Central memory CD8-positive, alpha-beta T cell (primary cell): ENCODE data around the gene CACNA2D4.

Experiments used
- ATAC-seq: fragments of 150-1000 bp; cut with Tn5 transposase; replicated peaks from 2 replicates; pipeline ENCODE4 v1.10.0; 2022; ENCODE audit warnings: mild to moderate bottlenecking, moderate FRiP score, moderate number of reproducible peaks; ENCODE audit not compliant: poor library complexity, severe bottlenecking; ENCODE audit errors: extremely low read depth
- DNase-seq, 2 donors: peaks; one replicate each; pipeline ENCODE4 v3.0.0; 2021; ENCODE audit warnings: low spot score in 2 of 2
- H3K27ac Mint-ChIP-seq: one replicate; pipeline ENCODE4 v1.8.0; 2022; ENCODE audit warnings: low read depth, mild to moderate bottlenecking, moderate library complexity, mixed read lengths
- H3K27me3 Mint-ChIP-seq: one replicate; pipeline ENCODE4 v1.8.0; 2022; ENCODE audit warnings: mixed read lengths
- H3K36me3 Mint-ChIP-seq: one replicate; pipeline ENCODE4 v1.8.0; 2022; ENCODE audit warnings: mild to moderate bottlenecking, moderate library complexity, mixed read lengths; ENCODE audit not compliant: insufficient read depth
- H3K4me1 Mint-ChIP-seq: one replicate; pipeline ENCODE4 v1.8.0; 2022; ENCODE audit warnings: mixed read lengths
- H3K4me3 Mint-ChIP-seq: one replicate; pipeline ENCODE4 v1.8.0; 2022; ENCODE audit warnings: mild to moderate bottlenecking, moderate library complexity, mixed read lengths
- H3K9me3 Mint-ChIP-seq: one replicate; pipeline ENCODE4 v1.8.0; 2022; ENCODE audit warnings: mixed read lengths

Gene CACNA2D4

GRCh38 chr12:1811948-1812291 lies 106.5 kb downstream of the CACNA2D4 start:
- Mint-ChIP-seq H3K27ac (peak overlapping the region; percentile 84), H3K4me3 (peak overlapping the region; percentile 55), H3K4me1 (no peaks in the 10 kb centered on the region), H3K27me3 (peaks cover 21% of the 10 kb centered on the region), H3K9me3 (no peaks in the 10 kb centered on the region), H3K36me3 (peaks cover 1% of the 10 kb centered on the region)
- ATAC-seq (no peak), DNase-seq (no peak)

- peaks cover 16% of the 10 kb centered on the region for H3K27me3 Mint-ChIP-seq
- peak overlapping the region; percentile 55 for H3K4me3 Mint-ChIP-seq
- DNase-seq (no peak), ATAC-seq (no peak)
- no peaks in the 10 kb centered on the region for H3K9me3 Mint-ChIP-seq
- H3K4me1 Mint-ChIP-seq: no peaks in the 10 kb centered on the region
- H3K36me3 Mint-ChIP-seq: peaks cover 1% of the 10 kb centered on the region
- peak overlapping the region; percentile 84 for H3K27ac Mint-ChIP-seq
These were observed 107.0 kb downstream of the CACNA2D4 start for GRCh38 chr12:1811281-1811947.

GRCh38 chr12:1810931-1811280 lies 107.5 kb downstream of the CACNA2D4 start:
- Mint-ChIP-seq H3K4me1 (no peaks in the 10 kb centered on the region), H3K9me3 (no peaks in the 10 kb centered on the region)

DNA sequence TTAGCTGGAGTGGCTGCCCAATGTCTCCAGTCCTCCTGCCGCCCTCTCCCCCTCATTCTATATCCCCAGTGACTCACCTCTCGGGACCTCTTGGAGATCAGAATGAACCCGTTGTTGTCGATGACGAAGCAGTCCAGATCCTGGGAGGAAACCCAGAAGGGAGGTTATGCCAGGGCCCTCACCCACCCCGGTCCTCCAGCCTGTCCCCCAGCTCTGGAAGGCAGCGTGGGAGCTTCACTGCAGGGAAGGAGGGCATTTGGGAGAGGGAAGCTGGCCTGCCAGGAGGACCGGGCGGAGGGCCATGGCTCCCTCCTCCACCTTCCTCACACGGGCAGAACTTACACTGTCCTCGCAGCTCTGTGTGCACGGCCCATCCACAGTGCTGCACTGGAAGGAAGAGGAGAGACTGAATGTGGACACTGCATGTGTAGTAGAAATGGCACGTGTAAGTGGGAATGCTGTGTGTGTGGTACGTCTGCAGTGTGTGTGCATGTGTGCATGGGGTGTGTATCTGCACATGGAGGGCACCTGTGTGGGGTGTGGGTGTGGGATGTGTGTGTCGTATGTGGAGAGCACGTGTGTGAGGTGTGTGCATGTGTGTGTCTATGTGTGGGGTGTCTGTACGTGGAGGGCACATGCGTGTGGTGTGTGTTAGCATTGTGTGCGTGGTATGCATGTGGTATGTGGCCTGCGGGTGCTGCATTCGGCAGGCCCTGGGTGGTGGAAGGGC lies 108.1 kb downstream of the CACNA2D4 start:
- peak overlapping the region; percentile 55 for H3K4me3 Mint-ChIP-seq
- no peaks in the 10 kb centered on the region for H3K9me3 Mint-ChIP-seq
- H3K36me3 Mint-ChIP-seq: peaks cover 1% of the 10 kb centered on the region
- no peak for ATAC-seq
- H3K4me1 Mint-ChIP-seq: no peaks in the 10 kb centered on the region
- DNase-seq: no peak
- peaks cover 6% of the 10 kb centered on the region for H3K27me3 Mint-ChIP-seq
- no peak overlapping the region for H3K27ac Mint-ChIP-seq

More at GRCh38 chr12:1810931-1811280, 107.5 kb downstream of the CACNA2D4 start:
- ATAC-seq: no peak
- no peak for DNase-seq
- Mint-ChIP-seq H3K4me3 (peak overlapping the region; percentile 55), H3K36me3 (peaks cover 1% of the 10 kb centered on the region), H3K27me3 (peaks cover 11% of the 10 kb centered on the region), H3K27ac (peak overlapping the region; percentile 84)

- H3K4me1 Mint-ChIP-seq: peaks cover 1% of the 10 kb centered on the region
- H3K27ac Mint-ChIP-seq: no peak overlapping the region
These were observed 108.8 kb downstream of the CACNA2D4 start for GRCh38 chr12:1809591-1810190.

DNA sequence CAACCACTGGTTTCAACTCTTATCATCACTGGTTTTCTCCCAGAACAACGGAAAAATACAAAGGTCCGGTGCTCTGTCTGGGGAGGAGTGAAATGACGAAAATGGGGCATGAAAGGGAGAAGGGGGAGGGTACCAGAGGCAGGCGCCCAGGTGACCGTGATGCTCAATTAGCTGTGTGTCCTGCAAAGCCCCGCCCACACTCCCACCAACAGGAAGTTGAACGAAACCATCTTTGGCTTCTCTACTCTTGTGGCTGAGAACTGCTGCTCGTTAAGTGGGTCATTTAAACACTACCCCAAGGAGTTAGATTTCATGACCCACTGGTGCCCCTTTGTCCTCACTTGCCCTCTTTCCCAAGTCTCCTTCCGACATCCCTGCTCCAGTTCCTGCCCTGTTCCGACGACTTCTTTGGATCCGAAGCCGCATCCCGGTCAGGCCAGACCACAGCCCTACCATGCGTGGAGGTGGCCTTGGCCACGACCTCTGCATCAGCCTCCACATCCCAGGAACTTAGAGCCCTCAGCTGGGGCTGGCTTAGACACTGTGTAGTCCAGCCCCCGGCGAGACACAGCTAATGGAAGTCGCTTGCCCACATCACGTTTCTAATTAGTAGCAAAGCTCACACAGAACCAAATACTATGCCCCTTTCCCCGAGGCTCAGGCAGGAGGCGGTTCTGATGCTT lies 109.5 kb downstream of the CACNA2D4 start:
- H3K27ac Mint-ChIP-seq: no peak overlapping the region
- no peak for ATAC-seq
- H3K9me3 Mint-ChIP-seq: no peaks in the 10 kb centered on the region
- DNase-seq: no peak
- no peak overlapping the region for H3K4me3 Mint-ChIP-seq
- H3K27me3 Mint-ChIP-seq: no peaks in the 10 kb centered on the region
- no peaks in the 10 kb centered on the region for H3K36me3 Mint-ChIP-seq
- H3K4me1 Mint-ChIP-seq: peaks cover 7% of the 10 kb centered on the region

More at GRCh38 chr12:1809591-1810190, 108.8 kb downstream of the CACNA2D4 start:
- Mint-ChIP-seq H3K36me3 (no peaks in the 10 kb centered on the region), H3K27me3 (no peaks in the 10 kb centered on the region), H3K4me3 (no peak overlapping the region), H3K9me3 (no peaks in the 10 kb centered on the region)
- ATAC-seq (no peak), DNase-seq (no peak)

GRCh38 chr12:1808036-1808797 lies 110.2 kb downstream of the CACNA2D4 start:
- Mint-ChIP-seq H3K27ac (no peak overlapping the region), H3K4me1 (peaks cover 7% of the 10 kb centered on the region), H3K27me3 (no peaks in the 10 kb centered on the region), H3K36me3 (no peaks in the 10 kb centered on the region), H3K4me3 (no peak overlapping the region), H3K9me3 (no peaks in the 10 kb centered on the region)
- DNase-seq: no peak
- ATAC-seq: no peak

DNA sequence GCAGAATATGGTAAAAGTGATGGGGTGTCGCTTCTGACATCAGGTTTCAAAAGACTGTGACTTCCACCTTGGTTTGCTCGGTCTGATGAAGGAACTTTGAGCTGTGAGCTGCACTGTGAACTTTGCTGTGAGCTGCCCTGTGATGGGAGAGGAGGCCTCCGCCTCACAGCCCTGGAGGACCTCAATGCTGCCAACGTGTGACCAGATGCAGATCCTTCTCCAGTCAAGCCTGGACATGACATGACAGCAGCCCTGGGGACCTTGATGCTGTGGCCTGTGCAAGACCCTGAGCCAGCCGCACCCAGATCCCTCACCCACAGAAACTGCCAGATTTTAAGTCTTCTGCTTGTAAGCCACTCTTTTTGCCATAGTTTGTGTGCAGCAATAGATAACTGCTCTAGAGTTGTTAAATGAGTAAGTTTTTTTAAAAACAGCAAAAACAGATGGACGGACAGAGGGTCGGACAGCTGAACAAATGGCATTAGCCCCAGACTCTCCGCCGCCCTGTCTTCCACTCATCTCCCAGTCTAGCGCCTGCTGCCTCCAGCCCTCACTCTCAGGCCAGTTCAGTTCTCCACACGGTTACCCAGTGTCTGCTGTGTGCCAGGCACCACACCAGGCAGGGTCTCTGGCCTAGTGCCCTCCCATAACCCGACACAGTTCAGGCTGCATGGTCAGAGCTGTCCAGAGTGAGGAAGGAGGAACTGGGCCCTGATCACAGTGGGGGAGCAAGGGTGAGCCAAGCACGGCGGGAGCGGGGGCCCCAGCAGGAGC lies 111.2 kb downstream of the CACNA2D4 start:
- no peaks in the 10 kb centered on the region for H3K9me3 Mint-ChIP-seq
- H3K27me3 Mint-ChIP-seq: no peaks in the 10 kb centered on the region
- H3K36me3 Mint-ChIP-seq: no peaks in the 10 kb centered on the region
- peaks cover 7% of the 10 kb centered on the region for H3K4me1 Mint-ChIP-seq
- H3K4me3 Mint-ChIP-seq: no peak overlapping the region
- DNase-seq: no peak
- H3K27ac Mint-ChIP-seq: no peak overlapping the region
- ATAC-seq: no peak

GRCh38 chr12:1806301-1807086 lies 112.0 kb downstream of the CACNA2D4 start:
- no peaks in the 10 kb centered on the region for H3K36me3 Mint-ChIP-seq
- no peak overlapping the region for H3K4me3 Mint-ChIP-seq
- no peaks in the 10 kb centered on the region for H3K27me3 Mint-ChIP-seq
- no peak for ATAC-seq
- H3K9me3 Mint-ChIP-seq: no peaks in the 10 kb centered on the region
- peaks cover 7% of the 10 kb centered on the region for H3K4me1 Mint-ChIP-seq
- no peak for DNase-seq
- no peak overlapping the region for H3K27ac Mint-ChIP-seq

GRCh38 chr12:1805441-1806081 lies 112.9 kb downstream of the CACNA2D4 start:
- H3K9me3 Mint-ChIP-seq: no peaks in the 10 kb centered on the region
- ATAC-seq: no peak
- H3K4me1 Mint-ChIP-seq: peaks cover 11% of the 10 kb centered on the region
- H3K27me3 Mint-ChIP-seq: no peaks in the 10 kb centered on the region
- no peak overlapping the region for H3K4me3 Mint-ChIP-seq
- H3K27ac Mint-ChIP-seq: no peak overlapping the region
- DNase-seq: no peak
- H3K36me3 Mint-ChIP-seq: no peaks in the 10 kb centered on the region
